Lower leg skin (tissue), 3 donors: ENCODE data around the gene UBASH3A.

Experiments
- CTCF ChIP-seq, 3 donors: fragments of 450-650 bp; IDR thresholded peaks; one replicate each; pipeline ENCODE4 v1.5.1; 2016; ENCODE audit warnings: antibody characterized with exemption in 3 of 3, mild to moderate bottlenecking in 3 of 3, moderate library complexity in 2 of 3
- POLR2A ChIP-seq, 2 donors: fragments of 450-650 bp; IDR thresholded peaks; one replicate each; pipeline ENCODE4 v1.6.1; 2016 to 2017; ENCODE audit warnings: antibody characterized with exemption in 2 of 2, mild to moderate bottlenecking in 1 of 2, moderate library complexity in 1 of 2

GRCh38 chr21:42439284-42440186 lies 35.8 kb downstream of the UBASH3A start:
- TF ChIP-seq POLR2A (IDR thresholded peaks at IDR 0.05): no peak
- no peak for TF ChIP-seq CTCF (IDR thresholded peaks at IDR 0.05)
